ENCODE data around the gene PHF20. TPM values are rescaled to one million over a fixed set of nuclear protein-coding genes. Genes with fewer than 3 reads are reported as not detected.

Gene PHF20
- total and polyA plus RNA-seq, 3 donors from 2014 or later, result 59.8 to 108 (median 76.1) TPM

DNA sequence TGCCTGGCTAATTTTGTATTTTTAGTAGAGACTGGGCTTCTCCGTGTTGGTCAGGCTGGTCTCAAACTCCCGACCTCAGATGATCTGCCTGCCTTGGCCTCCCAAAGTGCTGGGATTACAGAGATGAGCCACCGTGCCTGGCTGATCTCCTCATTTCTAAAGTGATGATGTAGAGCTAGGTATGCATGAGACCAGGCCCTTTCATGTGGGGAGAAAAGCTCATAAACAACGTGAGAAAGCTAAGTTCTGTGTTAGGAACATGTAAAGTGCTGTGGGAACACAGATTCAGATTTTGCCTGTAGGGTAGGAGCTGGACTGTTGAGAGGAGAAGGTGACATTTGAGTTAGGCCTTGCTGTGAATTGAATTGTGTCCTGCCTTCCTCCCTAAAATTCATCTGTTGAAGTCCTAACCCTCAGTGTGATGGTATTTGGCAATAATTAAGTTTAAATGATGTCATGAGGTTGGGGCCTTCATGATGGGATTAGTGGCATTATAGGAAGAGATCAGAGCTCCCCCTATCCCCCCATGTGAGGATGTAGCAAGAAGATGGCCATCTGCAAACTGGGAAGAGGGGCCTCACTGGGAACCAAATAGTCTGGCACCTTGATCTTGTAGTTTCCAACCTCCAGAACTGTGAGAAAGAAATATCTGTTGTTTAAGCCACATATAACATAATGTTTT is 133.3 kb downstream of the PHF20 start:
- no peaks in the 10 kb centered on the region for H3K36me3 ChIP-seq (ENCODE audit: low read depth, missing control alignments)
- H3K4me3 ChIP-seq, result no peak overlapping the region
- H3K27ac ChIP-seq, result no peak overlapping the region
- peaks cover 12% of the 10 kb centered on the region for H3K4me1 ChIP-seq
- no peak for DNase-seq
- H3K27me3 ChIP-seq, result no peaks in the 10 kb centered on the region
- 70 to 93% methylated on average over 2 to 4 of the region's 4 CpGs for WGBS, 2 donors
- H3K9me3 ChIP-seq, result no peaks in the 10 kb centered on the region
- intact Hi-C loops (cut with DNase I; ENCODE audit: low total_unique reads), result no loop called here
- TF ChIP-seq, protein P1, sequence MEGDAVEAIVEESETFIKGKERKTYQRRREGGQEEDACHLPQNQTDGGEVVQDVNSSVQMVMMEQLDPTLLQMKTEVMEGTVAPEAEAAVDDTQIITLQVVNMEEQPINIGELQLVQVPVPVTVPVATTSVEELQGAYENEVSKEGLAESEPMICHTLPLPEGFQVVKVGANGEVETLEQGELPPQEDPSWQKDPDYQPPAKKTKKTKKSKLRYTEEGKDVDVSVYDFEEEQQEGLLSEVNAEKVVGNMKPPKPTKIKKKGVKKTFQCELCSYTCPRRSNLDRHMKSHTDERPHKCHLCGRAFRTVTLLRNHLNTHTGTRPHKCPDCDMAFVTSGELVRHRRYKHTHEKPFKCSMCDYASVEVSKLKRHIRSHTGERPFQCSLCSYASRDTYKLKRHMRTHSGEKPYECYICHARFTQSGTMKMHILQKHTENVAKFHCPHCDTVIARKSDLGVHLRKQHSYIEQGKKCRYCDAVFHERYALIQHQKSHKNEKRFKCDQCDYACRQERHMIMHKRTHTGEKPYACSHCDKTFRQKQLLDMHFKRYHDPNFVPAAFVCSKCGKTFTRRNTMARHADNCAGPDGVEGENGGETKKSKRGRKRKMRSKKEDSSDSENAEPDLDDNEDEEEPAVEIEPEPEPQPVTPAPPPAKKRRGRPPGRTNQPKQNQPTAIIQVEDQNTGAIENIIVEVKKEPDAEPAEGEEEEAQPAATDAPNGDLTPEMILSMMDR (IDR thresholded peaks at IDR 0.05), result no peak
- no peak for TF ChIP-seq POLR2A (IDR thresholded peaks at IDR 0.05)

DNA sequence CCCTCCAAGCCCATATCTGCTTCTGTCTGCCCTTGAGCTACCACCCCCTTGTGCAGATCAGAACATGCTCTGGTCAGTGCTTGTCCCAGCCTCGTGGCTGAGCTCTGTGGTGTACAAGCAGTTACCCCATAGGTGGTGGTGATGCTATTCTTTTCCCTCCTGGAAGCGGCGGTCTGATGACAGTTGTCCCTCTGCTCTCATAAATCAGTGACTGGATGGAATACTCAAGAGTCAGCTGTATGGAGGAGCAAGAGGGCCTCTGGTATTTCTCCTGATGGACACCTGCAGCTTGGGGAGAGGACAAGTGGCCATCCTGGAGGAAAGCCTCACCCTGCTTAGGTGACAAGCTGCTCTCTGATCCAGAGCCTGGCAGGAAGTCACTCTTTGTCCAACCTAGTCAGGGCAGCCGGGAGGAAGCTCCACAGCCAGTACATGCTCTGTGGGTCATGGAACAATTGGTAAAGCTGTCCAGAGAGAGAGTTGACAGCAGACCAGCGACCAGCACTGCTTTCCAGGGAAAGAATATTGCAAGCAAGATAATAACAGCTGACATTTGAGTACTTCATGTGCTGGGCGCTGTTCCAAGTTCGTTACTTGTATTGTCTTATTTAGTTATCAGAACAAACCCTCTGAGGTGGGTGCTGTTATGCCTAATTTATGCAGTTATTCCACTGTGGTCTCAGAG is 135.3 kb downstream of the PHF20 start:
- H3K36me3 ChIP-seq (ENCODE audit: low read depth, missing control alignments), result no peaks in the 10 kb centered on the region

DNA sequence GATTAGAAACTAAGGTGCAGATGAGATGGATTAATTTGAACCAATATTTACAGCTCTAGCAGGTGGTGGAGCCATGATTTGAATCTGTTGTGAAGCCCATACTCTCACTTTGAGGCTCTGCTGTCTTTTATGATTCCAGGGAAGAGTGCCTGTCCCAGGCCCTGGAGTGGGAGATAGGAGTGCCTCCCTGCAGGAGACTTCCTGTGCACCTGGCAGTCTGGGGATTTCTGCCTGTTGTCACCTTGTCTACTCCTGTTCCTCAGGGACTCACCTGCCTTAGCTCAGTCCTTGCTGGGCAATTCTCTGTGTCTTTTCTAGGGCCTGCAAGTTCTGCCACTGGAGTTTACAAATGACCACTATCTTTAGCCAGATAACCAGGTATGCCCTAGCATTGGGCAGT is 136.2 kb downstream of the PHF20 start:
- H3K27me3 ChIP-seq, result no peaks in the 10 kb centered on the region
- H3K9me3 ChIP-seq, result no peaks in the 10 kb centered on the region
- H3K27ac ChIP-seq, result no peak overlapping the region
- intact Hi-C loops (cut with DNase I; ENCODE audit: low total_unique reads), result no loop called here
- H3K4me3 ChIP-seq, result no peak overlapping the region
- peaks cover 12% of the 10 kb centered on the region for H3K4me1 ChIP-seq
- no peak for TF ChIP-seq POLR2A (IDR thresholded peaks at IDR 0.05)
- TF ChIP-seq, protein P1 (IDR thresholded peaks at IDR 0.05), result no peak
- H3K36me3 ChIP-seq (ENCODE audit: low read depth, missing control alignments), result no peaks in the 10 kb centered on the region
- no peak for DNase-seq

More for the DNA sequence above, 135.3 kb downstream of the PHF20 start:
- Histone ChIP-seq H3K9me3 (no peaks in the 10 kb centered on the region), H3K27me3 (no peaks in the 10 kb centered on the region), H3K27ac (no peak overlapping the region), H3K4me3 (no peak overlapping the region), H3K4me1 (peaks cover 12% of the 10 kb centered on the region)
- WGBS, 2 donors, result 54 to 72% methylated on average over 6 to 7 of the region's 7 CpGs
- no peak for TF ChIP-seq POLR2A (IDR thresholded peaks at IDR 0.05)
- TF ChIP-seq, protein P1 (IDR thresholded peaks at IDR 0.05), result no peak
- intact Hi-C loops (cut with DNase I; ENCODE audit: low total_unique reads), result no loop called here
- peak; percentile 41 for DNase-seq

DNA sequence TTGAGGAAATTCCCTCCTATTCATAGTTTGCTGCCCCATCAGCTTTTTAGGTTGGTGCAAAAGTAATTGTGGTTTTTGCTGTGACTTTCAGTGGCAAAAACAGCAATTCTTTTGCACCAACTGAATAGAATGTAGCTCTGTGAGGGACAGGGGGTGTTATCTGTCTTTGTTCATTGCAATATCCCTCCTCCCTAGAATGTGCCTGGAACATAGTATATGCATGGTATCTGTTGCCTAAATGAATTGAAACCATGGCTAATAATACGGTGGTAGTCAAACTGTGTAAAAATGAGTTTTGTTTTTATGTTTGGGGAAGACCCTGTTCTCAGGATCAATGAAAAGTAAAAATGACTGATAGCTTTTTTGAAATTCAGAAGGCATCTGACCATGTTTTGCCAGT is 137.4 kb downstream of the PHF20 start:
- H3K36me3 ChIP-seq (ENCODE audit: low read depth, missing control alignments), result no peaks in the 10 kb centered on the region
- no peak overlapping the region for H3K4me3 ChIP-seq
- intact Hi-C loops (cut with DNase I; ENCODE audit: low total_unique reads), result no loop called here
- no peak overlapping the region for H3K27ac ChIP-seq
- no peak for DNase-seq
- H3K27me3 ChIP-seq, result no peaks in the 10 kb centered on the region
- H3K4me1 ChIP-seq, result peaks cover 12% of the 10 kb centered on the region
- 81 to 94% methylated on average over 1 of the region's 1 CpG for WGBS, 2 donors
- H3K9me3 ChIP-seq, result no peaks in the 10 kb centered on the region
- TF ChIP-seq, protein P1 (IDR thresholded peaks at IDR 0.05), result no peak
- no peak for TF ChIP-seq POLR2A (IDR thresholded peaks at IDR 0.05)
